Vagina (tissue), 2 donors: Measurements from ENCODE around the gene ANGPTL4.

ENCODE experiments used
- POLR2A ChIP-seq, 2 donors: fragments of 450-650 bp; IDR thresholded peaks; one replicate each; pipeline ENCODE4 v1.6.1; 2017; ENCODE audit warnings: antibody characterized with exemption in 2 of 2, mild to moderate bottlenecking in 2 of 2, moderate library complexity in 2 of 2
- TF ChIP-seq, protein P1 (sequence below), 3 experiments: fragments of 450-650 bp in 2 of 3; fragments of 200-600 bp in 1 of 3; sonication (generic) in 1 of 3; IDR thresholded peaks; one replicate each; pipeline ENCODE4 v1.5.1; 2017 to 2019; ENCODE audit warnings: antibody characterized with exemption in 3 of 3, mild to moderate bottlenecking in 2 of 3, moderate library complexity in 2 of 3

DNA sequence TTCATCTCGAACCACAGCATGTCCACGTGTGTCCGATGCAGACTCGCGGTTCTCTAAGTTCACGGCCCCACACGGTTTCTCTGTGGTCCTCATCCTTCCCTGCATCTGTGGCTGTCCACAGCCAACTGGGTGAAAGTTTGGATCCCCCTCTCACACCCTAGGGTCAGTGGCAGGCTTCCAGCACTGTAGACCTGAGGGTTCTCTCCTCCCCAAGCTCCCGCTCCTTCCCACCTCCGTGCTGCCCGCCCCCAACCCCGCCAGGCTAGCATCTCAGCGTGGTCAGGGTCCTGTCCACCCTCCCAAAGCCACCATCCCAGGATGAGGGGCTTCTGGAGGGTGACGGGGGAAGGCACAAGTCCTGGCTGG lies 3.0 kb downstream of the ANGPTL4 start:
- TF ChIP-seq, protein P1, sequence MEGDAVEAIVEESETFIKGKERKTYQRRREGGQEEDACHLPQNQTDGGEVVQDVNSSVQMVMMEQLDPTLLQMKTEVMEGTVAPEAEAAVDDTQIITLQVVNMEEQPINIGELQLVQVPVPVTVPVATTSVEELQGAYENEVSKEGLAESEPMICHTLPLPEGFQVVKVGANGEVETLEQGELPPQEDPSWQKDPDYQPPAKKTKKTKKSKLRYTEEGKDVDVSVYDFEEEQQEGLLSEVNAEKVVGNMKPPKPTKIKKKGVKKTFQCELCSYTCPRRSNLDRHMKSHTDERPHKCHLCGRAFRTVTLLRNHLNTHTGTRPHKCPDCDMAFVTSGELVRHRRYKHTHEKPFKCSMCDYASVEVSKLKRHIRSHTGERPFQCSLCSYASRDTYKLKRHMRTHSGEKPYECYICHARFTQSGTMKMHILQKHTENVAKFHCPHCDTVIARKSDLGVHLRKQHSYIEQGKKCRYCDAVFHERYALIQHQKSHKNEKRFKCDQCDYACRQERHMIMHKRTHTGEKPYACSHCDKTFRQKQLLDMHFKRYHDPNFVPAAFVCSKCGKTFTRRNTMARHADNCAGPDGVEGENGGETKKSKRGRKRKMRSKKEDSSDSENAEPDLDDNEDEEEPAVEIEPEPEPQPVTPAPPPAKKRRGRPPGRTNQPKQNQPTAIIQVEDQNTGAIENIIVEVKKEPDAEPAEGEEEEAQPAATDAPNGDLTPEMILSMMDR (IDR thresholded peaks at IDR 0.05), result no peak
- TF ChIP-seq POLR2A (IDR thresholded peaks at IDR 0.05), result no peak
